Pancreas (tissue), 10 donors: Measurements from ENCODE around the gene BUD13. TPM values are rescaled to one million over a fixed set of nuclear protein-coding genes. Genes with fewer than 3 reads are reported as not detected.
A peak's percentile ranks its signal among the peaks of the same experiment; 100 is the strongest.

Experiments used
- ATAC-seq, 4 donors: fragments of 200-7000 bp; cut with Tn5 transposase; one replicate each; pipeline versions ENCODE4 v1.8.0 to v1.9.1; 2020; ENCODE audit warnings: mild to moderate bottlenecking in 4 of 4, moderate library complexity in 4 of 4
- DNase-seq, 6 donors: peaks; one replicate each; pipeline ENCODE4 v3.0.0-alpha.2; 2020
- FAIRE-seq: peaks from 2 replicates; lab custom pipeline; 2012; peaks lifted over from hg19 to GRCh38; lab: Jason Lieb, UNC
- H3K27ac ChIP-seq, 4 donors: fragments of 200-600 bp; sonication (generic); 1 replicate in 3 of 4; 2 replicates in 1 of 4; pipeline versions ENCODE4 v1.5.0 to v1.8.0; 2020
- H3K27me3 ChIP-seq, 4 donors: fragments of 200-600 bp; one replicate each; pipeline ENCODE4 v1.8.0; 2021
- H3K36me3 ChIP-seq, 3 donors: fragments of 200-600 bp; sonication (generic) in 1 of 3; one replicate each; pipeline versions ENCODE4 v1.5.0 to v1.8.0; 2020 to 2021
- H3K4me1 ChIP-seq, 3 donors: fragments of 200-600 bp; one replicate each; pipeline ENCODE4 v1.8.0; 2021
- H3K4me3 ChIP-seq, 4 donors: fragments of 200-600 bp; sonication (generic) in 2 of 4; one replicate each; pipeline versions ENCODE4 v1.5.0 to v1.8.0; 2020 to 2021
- H3K9me3 ChIP-seq, 4 donors: fragments of 200-600 bp; one replicate each; pipeline ENCODE4 v1.8.0; 2021
- WGBS, 2 donors: extraction: QIAGEN DNeasy Blood & Tissue Kit; methylation state at CpG; one replicate each; pipeline ENCODE4 v1.1.7; 2013; 5-methylcytosine and 5-hydroxymethylcytosine counted together
- intact Hi-C, 3 donors: fragments of 100-400 bp; cut with DNase I; formaldehyde crosslinking; loops; one replicate each; pipeline versions ENCODE4 v1.11.1 to v1.14.2; 2022
- polyA plus RNA-seq, 2 donors: library from polyadenylated mRNA; stranded (reverse); fragments of 200-250 nt; gene quantifications; one replicate each; pipeline ENCODE4 v1.2.3, GENCODE V29; 2013
- total RNA-seq, 6 donors: library from RNA; stranded (reverse); fragmentation: NEBNext Ultra II Directional in 4 of 6; extraction: Animal tissue kit (Norgen Biotek cat#: 25700) in 4 of 6; gene quantifications; one replicate each; pipeline versions ENCODE4 v1.2.1 to v1.2.4, GENCODE V29; 2021 to 2023
- TF ChIP-seq, protein P1 (sequence below), 4 donors: fragments of 200-600 bp; sonication (generic) in 3 of 4; IDR thresholded peaks; one replicate each; pipeline versions ENCODE4 v1.5.0 to v1.8.0; 2021; ENCODE audit warnings: antibody characterized with exemption in 4 of 4
- donor health status: healthy with polysubstance abuse.
- donor health status: DM: no; HTN: no; CAD: no; lungs with moderate emphysema.
- donor health status: DM: no; HTN: no; CAD: no.
- donor health status: control.
- donor health status: control.
- donor health status: Bipolar disorder and iron deficiency.
- donor health status: DM: yes; HTN: yes; CAD: no.
- donor health status: DM: no; HTN: no; CAD: no.
- donor health status: DM: no; HTN: no; CAD: no.
- donor health status: DM: yes; HTN: yes; CAD: no.

The BUD13 gene
- total and polyA plus RNA-seq, 8 donors: 5.2 to 15.6 (median 7.2) TPM

DNA sequence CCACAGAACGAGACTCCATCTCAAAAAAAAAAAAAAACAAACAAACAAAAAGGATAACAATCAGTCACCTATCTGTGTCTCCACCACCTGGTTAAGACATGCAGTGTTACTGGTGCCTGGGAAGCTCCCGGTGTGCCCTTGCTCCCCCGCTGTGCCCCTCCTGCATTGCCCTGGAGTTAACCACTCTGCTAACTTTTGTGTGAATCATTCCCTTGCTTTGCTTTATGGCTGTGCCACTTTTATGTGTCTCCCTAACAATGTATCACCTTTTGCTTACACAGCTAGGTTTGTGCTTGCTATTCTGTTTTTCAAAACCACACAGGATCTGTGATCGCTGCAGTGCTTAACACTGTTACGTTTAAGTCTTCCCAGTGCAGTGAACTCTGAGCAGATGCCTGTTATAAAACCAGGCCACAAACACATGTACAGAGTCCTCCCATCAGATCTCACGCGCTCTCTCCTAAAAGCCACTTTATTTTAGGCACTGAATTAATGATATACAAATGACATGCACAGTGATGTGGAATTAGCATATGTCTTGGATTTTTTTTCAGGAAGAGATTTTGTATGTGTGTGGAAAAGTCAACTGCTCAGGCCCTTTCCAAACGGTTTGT is 69.9 kb downstream of the BUD13 start:
- H3K9me3 ChIP-seq: no peaks in the 10 kb centered on the region
- DNase-seq (peak in 1 of 6 donors; percentile 14), ATAC-seq (peak in 1 of 4 donors; percentile 22), FAIRE-seq (no peak)
- H3K27ac ChIP-seq: no peak overlapping the region
- H3K4me1 ChIP-seq: no peaks in the 10 kb centered on the region
- 75 to 78% methylated on average over 8 of the region's 8 CpGs for WGBS, 2 donors
- H3K27me3 ChIP-seq: no peaks in the 10 kb centered on the region
- no peaks in the 10 kb centered on the region for H3K36me3 ChIP-seq
- H3K4me3 ChIP-seq: no peak overlapping the region
- TF ChIP-seq, protein P1, sequence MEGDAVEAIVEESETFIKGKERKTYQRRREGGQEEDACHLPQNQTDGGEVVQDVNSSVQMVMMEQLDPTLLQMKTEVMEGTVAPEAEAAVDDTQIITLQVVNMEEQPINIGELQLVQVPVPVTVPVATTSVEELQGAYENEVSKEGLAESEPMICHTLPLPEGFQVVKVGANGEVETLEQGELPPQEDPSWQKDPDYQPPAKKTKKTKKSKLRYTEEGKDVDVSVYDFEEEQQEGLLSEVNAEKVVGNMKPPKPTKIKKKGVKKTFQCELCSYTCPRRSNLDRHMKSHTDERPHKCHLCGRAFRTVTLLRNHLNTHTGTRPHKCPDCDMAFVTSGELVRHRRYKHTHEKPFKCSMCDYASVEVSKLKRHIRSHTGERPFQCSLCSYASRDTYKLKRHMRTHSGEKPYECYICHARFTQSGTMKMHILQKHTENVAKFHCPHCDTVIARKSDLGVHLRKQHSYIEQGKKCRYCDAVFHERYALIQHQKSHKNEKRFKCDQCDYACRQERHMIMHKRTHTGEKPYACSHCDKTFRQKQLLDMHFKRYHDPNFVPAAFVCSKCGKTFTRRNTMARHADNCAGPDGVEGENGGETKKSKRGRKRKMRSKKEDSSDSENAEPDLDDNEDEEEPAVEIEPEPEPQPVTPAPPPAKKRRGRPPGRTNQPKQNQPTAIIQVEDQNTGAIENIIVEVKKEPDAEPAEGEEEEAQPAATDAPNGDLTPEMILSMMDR (IDR thresholded peaks at IDR 0.05): no peak
- intact Hi-C loops: no loop called here

DNA sequence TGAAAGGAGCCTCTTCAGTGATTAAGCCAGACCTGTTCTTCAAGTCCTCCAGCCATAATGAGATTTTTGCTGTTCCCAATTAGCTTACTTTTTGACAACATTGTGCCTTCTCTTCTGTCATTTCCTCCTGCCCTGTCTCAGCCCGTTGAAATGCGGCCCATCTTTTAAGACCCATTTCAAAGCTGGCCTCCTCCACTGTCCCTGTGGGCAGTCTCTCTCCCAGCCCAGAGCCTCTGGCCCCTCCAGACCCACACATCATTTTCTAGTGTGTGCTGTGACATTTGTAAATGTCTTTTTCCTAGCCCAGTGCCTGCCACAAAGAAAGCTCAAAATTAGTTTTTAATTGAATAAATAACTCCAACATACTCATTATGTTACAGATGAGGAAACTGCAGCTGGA is 70.9 kb downstream of the BUD13 start:
- no peak for FAIRE-seq
- ATAC-seq: no peak
- intact Hi-C loops: no loop called here
- TF ChIP-seq, protein P1 (IDR thresholded peaks at IDR 0.05): no peak
- Histone ChIP-seq H3K27me3 (no peaks in the 10 kb centered on the region), H3K36me3 (no peaks in the 10 kb centered on the region), H3K27ac (no peak overlapping the region), H3K4me3 (no peak overlapping the region), H3K4me1 (no peaks in the 10 kb centered on the region), H3K9me3 (no peaks in the 10 kb centered on the region)
- 48 to 52% methylated on average over 2 of the region's 2 CpGs for WGBS, 2 donors
- peak in 1 of 6 donors; percentile 21 for DNase-seq

DNA sequence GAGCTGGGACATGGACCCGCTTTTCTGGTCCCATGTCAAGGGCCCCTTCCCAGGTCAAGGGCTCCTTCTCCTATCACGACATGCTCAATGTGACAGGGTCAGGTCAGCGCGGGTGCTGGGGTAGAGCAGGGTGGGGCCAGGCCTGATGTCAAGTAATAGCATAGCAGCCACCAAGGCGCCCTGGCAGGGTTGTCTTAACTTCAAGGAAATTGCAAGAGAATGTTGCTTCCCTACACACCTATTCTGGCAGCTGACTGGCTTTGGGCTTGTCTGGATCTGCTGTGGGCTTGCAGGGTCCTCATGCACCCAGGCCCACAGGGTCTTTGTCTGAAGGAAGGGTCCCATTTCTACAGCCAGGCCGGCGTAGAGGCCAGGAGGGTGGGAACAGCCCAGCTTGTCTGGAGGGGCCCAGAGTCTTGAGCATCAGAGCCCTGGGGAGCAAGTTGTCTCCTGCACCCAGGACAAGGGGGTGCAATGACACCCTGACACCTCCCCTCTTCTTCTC is 71.4 kb downstream of the BUD13 start:
- ATAC-seq (no peak), DNase-seq (peak in 2 of 6 donors; percentile 38 to 42), FAIRE-seq (no peak)
- H3K4me3 ChIP-seq: no peak overlapping the region
- TF ChIP-seq, protein P1 (IDR thresholded peaks at IDR 0.05): no peak
- H3K27ac ChIP-seq: no peak overlapping the region
- WGBS, 2 donors: 83 to 88% methylated on average over 7 of the region's 7 CpGs
- no peaks in the 10 kb centered on the region for H3K4me1 ChIP-seq
- no peaks in the 10 kb centered on the region for H3K27me3 ChIP-seq
- intact Hi-C loops: no loop called here
- no peaks in the 10 kb centered on the region for H3K36me3 ChIP-seq
- H3K9me3 ChIP-seq: no peaks in the 10 kb centered on the region

DNA sequence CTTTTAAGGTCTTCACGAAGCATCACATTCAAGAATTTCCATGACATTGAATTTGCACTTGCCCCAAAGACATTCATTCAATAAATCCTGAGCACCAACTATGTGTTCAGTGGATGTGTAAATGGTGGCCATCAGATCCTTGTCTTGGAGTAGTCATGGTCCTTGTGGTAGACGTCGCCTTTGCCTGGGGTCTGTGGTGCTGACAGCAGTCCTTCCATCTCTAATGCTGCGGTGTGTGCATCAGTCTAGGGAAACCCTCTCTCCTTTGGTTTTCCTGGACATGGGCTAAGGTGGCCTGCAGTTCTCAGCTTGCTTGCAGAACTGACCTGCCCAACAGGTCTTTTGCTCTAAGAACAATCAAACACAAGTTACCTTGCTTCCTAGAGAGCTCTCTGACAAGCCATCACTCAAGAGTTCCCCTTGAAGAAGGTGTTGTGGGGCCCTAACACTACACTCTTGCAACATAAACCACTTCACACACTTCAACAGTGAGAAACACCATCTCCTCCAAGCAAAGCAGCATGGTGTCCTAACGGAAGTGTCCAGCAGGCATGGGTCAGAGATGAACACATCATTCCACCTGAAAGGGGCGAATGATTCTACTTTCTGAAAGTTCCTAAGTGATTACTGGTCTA is 72.1 kb downstream of the BUD13 start:
- H3K27ac ChIP-seq: no peak overlapping the region
- no peaks in the 10 kb centered on the region for H3K4me1 ChIP-seq
- H3K36me3 ChIP-seq: no peaks in the 10 kb centered on the region
- H3K27me3 ChIP-seq: no peaks in the 10 kb centered on the region
- no peaks in the 10 kb centered on the region for H3K9me3 ChIP-seq
- intact Hi-C loops: no loop called here
- no peak overlapping the region for H3K4me3 ChIP-seq
- ATAC-seq: no peak
- 87 to 93% methylated on average over 6 of the region's 6 CpGs for WGBS, 2 donors
- FAIRE-seq: no peak
- TF ChIP-seq, protein P1 (IDR thresholded peaks at IDR 0.05): no peak
- peak in 1 of 6 donors; percentile 8 for DNase-seq

Other genes starting within 250 kb of the BUD13 start
- 10 to 100 TPM; 15.9 to 35.5 (median 23.4) TPM for gene ZPR1, start 15.0 kb upstream of the BUD13 start, total RNA-seq
- gene ZPR1, start 15.0 kb upstream of the BUD13 start, polyA plus RNA-seq: 10 to 100 TPM; 10.8 to 16.6 TPM
- 1 to 10 TPM in 1 of 6 donors, under 1 TPM in 3, not detected in 2; 0.60 to 1.5 (median 0.81) TPM for gene APOA5, start 18.9 kb upstream of the BUD13 start, total RNA-seq
- 1 to 10 TPM; 1.3 to 4.0 TPM for gene APOA5, start 18.9 kb upstream of the BUD13 start, polyA plus RNA-seq
- gene APOA4, start 50.3 kb upstream of the BUD13 start, total RNA-seq: not detected
- gene APOA4, start 50.3 kb upstream of the BUD13 start, polyA plus RNA-seq: under 1 TPM in 1 of 2 donors, not detected in 1; 0.33 TPM
- 1 to 10 TPM in 1 of 6 donors, not detected in 5; 3.7 TPM for gene APOC3, start 56.9 kb upstream of the BUD13 start, total RNA-seq
- 1 to 10 TPM in 1 of 2 donors, not detected in 1; 2.9 TPM for gene APOC3, start 56.9 kb upstream of the BUD13 start, polyA plus RNA-seq
- 1 to 10 TPM in 1 of 6 donors, under 1 TPM in 2, not detected in 3; 0.16 to 5.2 (median 0.22) TPM for gene APOA1, start 64.6 kb upstream of the BUD13 start, total RNA-seq
- gene APOA1, start 64.6 kb upstream of the BUD13 start, polyA plus RNA-seq: 1 to 10 TPM; 1.0 to 3.5 TPM